H1 (cell line): Measurements from ENCODE around the gene USF1. TPM values are rescaled to one million over a fixed set of nuclear protein-coding genes. Genes with fewer than 3 reads are reported as not detected.

Experiments
- CTCF ChIA-PET: fragments of 300-600 bp; sonication (Branson Sonifier 250); formaldehyde crosslinking; loops from one replicate; lab custom pipeline; 2021; ENCODE audit not compliant: partially characterized antibody; lab: Charles Lee
- POLR2A ChIA-PET: fragments of 300-600 bp; sonication (Branson Sonifier 250); formaldehyde crosslinking; loops from one replicate; lab custom pipeline; 2021; ENCODE audit warnings: inconsistent platforms; ENCODE audit not compliant: partially characterized antibody; lab: Charles Lee
- DNase-seq, 2 experiments: peaks; one replicate each; pipeline versions ENCODE4 v3.0.0 to v3.0.0-alpha.2; 2010 to 2022; ENCODE audit warnings: low spot score in 2 of 2, low read depth in 1 of 2, mixed read lengths in 1 of 2
- FAIRE-seq: peaks from 2 replicates; lab custom pipeline; 2011; peaks lifted over from hg19 to GRCh38; lab: Jason Lieb, UNC
- H2AFZ ChIP-seq: 2 replicates; pipeline ENCODE4 v1.8.1; 2012; ENCODE audit warnings: low read length, inconsistent platforms
- H2AK5ac ChIP-seq: 2 replicates; pipeline ENCODE4 v1.6.1; 2013; ENCODE audit warnings: low read depth, low read length
- H2BK120ac ChIP-seq: replicated peaks from 2 replicates; pipeline ENCODE3; 2013; ENCODE audit warnings: low read depth, low read length, inconsistent platforms
- H2BK12ac ChIP-seq: 2 replicates; pipeline ENCODE4 v1.6.1; 2013; ENCODE audit warnings: low read depth, low read length
- H2BK15ac ChIP-seq: 2 replicates; pipeline ENCODE4 v1.6.1; 2013; ENCODE audit warnings: low read length
- H2BK20ac ChIP-seq: 2 replicates; pipeline ENCODE4 v1.6.1; 2013; ENCODE audit warnings: low read length
- H2BK5ac ChIP-seq: 2 replicates; pipeline ENCODE4 v1.6.1; 2013; ENCODE audit warnings: low read depth, low read length
- H3K14ac ChIP-seq: 2 replicates; pipeline ENCODE4 v1.6.1; 2013; ENCODE audit warnings: inconsistent platforms; ENCODE audit not compliant: insufficient read length
- H3K18ac ChIP-seq: 2 replicates; pipeline ENCODE4 v1.6.1; 2013; ENCODE audit warnings: low read length; ENCODE audit errors: extremely low read depth
- H3K23ac ChIP-seq: 2 replicates; pipeline ENCODE4 v1.6.1; 2013; ENCODE audit warnings: inconsistent platforms; ENCODE audit not compliant: insufficient read length
- H3K23me2 ChIP-seq: 2 replicates; pipeline ENCODE4 v1.6.1; 2013; ENCODE audit warnings: low read depth, low read length
- H3K27ac ChIP-seq: 2 replicates; pipeline ENCODE4 v1.6.1; 2011; ENCODE audit warnings: low read depth, low read length, inconsistent platforms
- H3K27me3 ChIP-seq, 4 experiments: replicated peaks in 1 of 4; 1 replicate in 1 of 4; 2 replicates in 3 of 4; pipeline versions ENCODE4 v1.6.1 to v1.8.1; 2011 to 2013; ENCODE audit warnings: low read length in 3 of 4, mild to moderate bottlenecking in 3 of 4, inconsistent platforms in 2 of 4, mixed read lengths in 2 of 4, moderate library complexity in 1 of 4; ENCODE audit not compliant: control insufficient read depth in 3 of 4, insufficient read depth in 3 of 4; ENCODE audit errors: extremely low read depth in 1 of 4
- H3K36me3 ChIP-seq, 4 experiments: 2 replicates each; pipeline versions ENCODE4 v1.6.1 to v1.8.1; 2011 to 2013; ENCODE audit warnings: mild to moderate bottlenecking in 4 of 4, low read length in 3 of 4, moderate library complexity in 2 of 4, control low read depth in 1 of 4, inconsistent platforms in 1 of 4; ENCODE audit not compliant: insufficient read depth in 4 of 4, control insufficient read depth in 2 of 4
- H3K4ac ChIP-seq: replicated peaks from 2 replicates; pipeline ENCODE3; 2013; ENCODE audit warnings: low read length, low read depth, mixed read lengths, inconsistent platforms; ENCODE audit not compliant: insufficient read length
- H3K4me1 ChIP-seq, 4 experiments: replicated peaks in 1 of 4; 1 replicate in 1 of 4; 2 replicates in 3 of 4; pipeline versions ENCODE4 v1.6.1 to v1.8.1; 2011 to 2013; ENCODE audit warnings: low read length in 3 of 4, inconsistent platforms in 2 of 4, mixed read lengths in 1 of 4; ENCODE audit not compliant: insufficient read depth in 4 of 4, control insufficient read depth in 3 of 4
- H3K4me2 ChIP-seq, 2 experiments: 2 replicates each; pipeline versions ENCODE4 v1.6.1 to v1.8.1; 2011 to 2013; ENCODE audit warnings: low read depth in 2 of 2, low read length in 2 of 2, control low read depth in 1 of 2, inconsistent platforms in 1 of 2, mild to moderate bottlenecking in 1 of 2; ENCODE audit not compliant: insufficient read depth in 1 of 2
- H3K4me3 ChIP-seq, 4 experiments: fragments of 200-600, 300-600 bp in 1 of 4; sonication (generic), shearing (Covaris generic), sonication (Bioruptor Twin) in 1 of 4; 2 replicates each; pipeline versions ENCODE4 v1.5.1 to v1.8.1; 2011 to 2016; ENCODE audit warnings: low read length in 4 of 4, low read depth in 3 of 4, control low read depth in 2 of 4, inconsistent platforms in 2 of 4, mild to moderate bottlenecking in 2 of 4, mixed read lengths in 1 of 4, moderate library complexity in 1 of 4; ENCODE audit not compliant: insufficient read depth in 2 of 4; ENCODE audit errors: extremely low read depth in 1 of 4
- H3K56ac ChIP-seq: replicated peaks from 2 replicates; pipeline ENCODE3; 2013; ENCODE audit warnings: low read depth, mild to moderate bottlenecking, mixed read lengths, low read length, inconsistent platforms; ENCODE audit not compliant: insufficient read length
- H3K79me1 ChIP-seq: 2 replicates; pipeline ENCODE4 v1.6.1; 2013; ENCODE audit warnings: low read depth, low read length, control low read depth
- H3K79me2 ChIP-seq, 2 experiments: 2 replicates each; pipeline versions ENCODE4 v1.6.1 to v1.8.1; 2012 to 2013; ENCODE audit warnings: low read length in 2 of 2, mild to moderate bottlenecking in 2 of 2, inconsistent platforms in 1 of 2; ENCODE audit not compliant: insufficient read depth in 2 of 2, control insufficient read depth in 1 of 2
- H3K9ac ChIP-seq, 4 experiments: replicated peaks in 1 of 4; 1 replicate in 1 of 4; 2 replicates in 3 of 4; pipeline versions ENCODE4 v1.6.1 to v1.8.1; 2011 to 2013; ENCODE audit warnings: low read depth in 3 of 4, low read length in 3 of 4, control low read depth in 2 of 4, mild to moderate bottlenecking in 2 of 4, moderate library complexity in 2 of 4, inconsistent platforms in 1 of 4; ENCODE audit errors: extremely low read depth in 1 of 4
- H3K9me3 ChIP-seq, 2 experiments: 2 replicates each; pipeline versions ENCODE4 v1.6.1 to v1.8.1; 2012 to 2013; ENCODE audit warnings: mild to moderate bottlenecking in 2 of 2, moderate library complexity in 2 of 2, control low read depth in 1 of 2, inconsistent platforms in 1 of 2, low read depth in 1 of 2, low read length in 1 of 2, mixed read lengths in 1 of 2; ENCODE audit not compliant: insufficient read depth in 2 of 2
- H4K20me1 ChIP-seq, 2 experiments: replicated peaks in 1 of 2; 2 replicates each; pipeline versions ENCODE3 to v1.8.1; 2011 to 2013; ENCODE audit warnings: inconsistent platforms in 2 of 2, low read length in 2 of 2, mild to moderate bottlenecking in 1 of 2; ENCODE audit not compliant: insufficient read depth in 2 of 2, control insufficient read depth in 1 of 2
- H4K5ac ChIP-seq: 2 replicates; pipeline ENCODE4 v1.6.1; 2013; ENCODE audit warnings: low read length, low read depth, mixed read lengths, inconsistent platforms; ENCODE audit not compliant: insufficient read length
- H4K8ac ChIP-seq: 2 replicates; pipeline ENCODE4 v1.8.0; 2013; ENCODE audit warnings: mild to moderate bottlenecking, moderate library complexity, low read length, inconsistent platforms; ENCODE audit not compliant: insufficient read depth; ENCODE audit errors: extremely low read depth
- H4K91ac ChIP-seq: replicated peaks from 2 replicates; pipeline ENCODE3; 2013; ENCODE audit warnings: low read length, mixed read lengths, inconsistent platforms; ENCODE audit not compliant: insufficient read length
- HDAC6 ChIP-seq: IDR thresholded peaks from one replicate; pipeline ENCODE4 v1.7.1; 2012; ENCODE audit warnings: low read depth, mild to moderate bottlenecking, inconsistent platforms, low read length, moderate library complexity
- KDM5A ChIP-seq: fragments of 200-600 bp; IDR thresholded peaks from 2 replicates; pipeline ENCODE4 v1.7.1; 2012; ENCODE audit warnings: mild to moderate bottlenecking, low read length, inconsistent platforms, mixed read lengths
- NANOG ChIP-seq: IDR thresholded peaks from 2 replicates; pipeline ENCODE4 v1.6.1; 2011; ENCODE audit warnings: low read length, low read depth, mild to moderate bottlenecking, inconsistent platforms; ENCODE audit not compliant: insufficient read depth, poor library complexity, severe bottlenecking
- SIN3A ChIP-seq, 2 experiments: IDR thresholded peaks in 1 of 2; conservative IDR thresholded peaks in 1 of 2; 2 replicates each; pipeline ENCODE4 v1.6.1; 2011 to 2012; ENCODE audit warnings: low read length in 2 of 2, improper control_type of control experiment in 1 of 2, low read depth in 1 of 2, mild to moderate bottlenecking in 1 of 2
- SIX5 ChIP-seq: IDR thresholded peaks from 2 replicates; pipeline ENCODE4 v1.6.1; 2011; ENCODE audit warnings: mild to moderate bottlenecking, low read depth, low read length
- SUZ12 ChIP-seq: fragments of 200-600 bp; sonication (generic); IDR thresholded peaks from 2 replicates; pipeline ENCODE4 v1.6.1; 2012; ENCODE audit warnings: mild to moderate bottlenecking, inconsistent platforms, low read length, moderate library complexity, mixed read lengths
- YY1 ChIP-seq: IDR thresholded peaks from 2 replicates; pipeline ENCODE4 v1.6.1; 2011; ENCODE audit warnings: low read depth, mild to moderate bottlenecking, low read length
- WGBS, 2 experiments: shearing (Covaris generic) in 1 of 2; methylation state at CpG; one replicate each; pipeline versions ENCODE4 v1.1.6 to v1.1.7; 2013 to 2015; ENCODE audit warnings: low lambda C conversion rate in 2 of 2, mixed read lengths in 2 of 2, inconsistent platforms in 1 of 2, low coverage in 1 of 2, missing lambda C conversion rate in 1 of 2; ENCODE audit not compliant: insufficient replicate concordance in 2 of 2, insufficient coverage in 1 of 2, insufficient read length in 1 of 2; ENCODE audit errors: extremely low coverage in 1 of 2, missing lambda C conversion rate in 1 of 2; 5-methylcytosine and 5-hydroxymethylcytosine counted together
- polyA plus RNA-seq, 7 experiments: library from polyadenylated mRNA; depleted of rRNA in 3 of 7; stranded (reverse) in 5 of 7; unstranded in 2 of 7; fragments of >200 nt in 5 of 7; fragments of 200-250 nt in 2 of 7; gene quantifications; 1 replicate in 5 of 7; 2 replicates in 1 of 7; 4 replicates in 1 of 7; pipeline versions ENCODE4 v1.2.1 to v1.2.3, GENCODE V29; 2011 to 2013; ENCODE audit warnings: missing spikeins in 2 of 7, mixed read lengths in 2 of 7
- total RNA-seq: library from RNA; stranded (reverse); fragmentation: NEBNext Ultra II Directional; extraction: Animal tissue kit (Norgen Biotek cat#: 25700); gene quantifications from 2 replicates; pipeline ENCODE4 v1.2.1, GENCODE V29; 2021
- TF ChIP-seq, protein P1 (sequence below), 3 experiments: IDR thresholded peaks; 1 replicate in 2 of 3; 2 replicates in 1 of 3; pipeline versions ENCODE4 v1.5.1 to v1.6.1; 2011; ENCODE audit warnings: low read length in 3 of 3, mild to moderate bottlenecking in 3 of 3, inconsistent platforms in 2 of 3, low read depth in 1 of 3, moderate library complexity in 1 of 3; ENCODE audit not compliant: insufficient read depth in 1 of 3; ENCODE audit errors: control extremely low read depth in 1 of 3

Gene USF1
- total and polyA plus RNA-seq, 2 of the 8 experiments (the other 6 are each of a cell fraction or from before 2014, with no cell fraction given), result 45.7 to 68.9 TPM

DNA sequence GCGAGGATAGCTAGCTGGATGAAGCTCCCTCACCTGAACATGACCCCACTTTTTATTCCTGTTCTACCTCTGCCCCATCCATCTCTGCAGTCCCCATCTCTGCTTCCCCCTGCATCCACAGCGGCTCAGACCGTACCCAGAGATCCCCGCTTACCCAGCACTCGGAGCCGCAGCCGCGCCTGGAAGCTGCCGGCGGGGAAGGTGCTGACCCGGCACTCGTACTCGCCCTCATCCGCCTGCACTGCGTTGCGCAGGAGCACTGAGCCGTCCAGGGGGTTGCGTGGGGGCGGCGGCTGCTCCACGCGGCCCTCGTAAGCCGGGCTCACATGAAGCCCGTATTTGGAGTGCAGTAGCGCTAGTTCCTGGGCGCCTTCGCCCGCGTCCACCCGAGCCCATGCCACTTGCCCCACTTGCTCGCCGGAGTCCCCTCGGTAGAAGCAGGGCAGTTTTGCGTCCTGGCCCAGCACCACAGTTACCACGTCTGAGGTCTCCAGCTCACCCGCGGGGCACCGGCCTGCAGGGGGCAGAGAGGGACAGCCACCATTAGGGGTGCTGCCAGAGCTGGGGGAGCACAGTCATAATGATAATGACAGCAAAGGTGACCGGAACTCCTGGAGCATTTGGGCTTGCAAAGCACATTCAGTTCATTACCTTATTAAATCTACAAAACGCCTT, 33.8 kb upstream of the USF1 start:
- Histone ChIP-seq H3K4me3 (no peak overlapping the region), H3K4me1 (peaks cover 0 to 3% (median 0%) of the 10 kb centered on the region in 4 experiments; a peak in 3 of 7 replicates), H2BK5ac (no peak overlapping the region; the same call in 1 of the 2 replicates), H3K4me2 (no peak overlapping the region), H3K23me2 (no peaks in the 10 kb centered on the region), H3K79me2 (no peaks in the 10 kb centered on the region), H2BK15ac (0 out of 2 replicates have a peak overlapping the region, but pooled peaks have one; percentile 47), H4K20me1 (no peaks in the 10 kb centered on the region), H2AFZ (no peak overlapping the region), H3K27ac (no peak overlapping the region), H3K56ac (no peak overlapping the region), H3K9me3 (no peaks in the 10 kb centered on the region), H2AK5ac (no peak overlapping the region), H3K14ac (no peak overlapping the region), H3K36me3 (no peaks in the 10 kb centered on the region), H3K9ac (no peak overlapping the region), H3K23ac (no peak overlapping the region), H2BK120ac (no peak overlapping the region), H3K18ac (no peak overlapping the region), H3K27me3 (no peaks in the 10 kb centered on the region), H3K4ac (peak overlapping the region; percentile 14), H3K79me1 (no peaks in the 10 kb centered on the region), H2BK20ac (no peak overlapping the region), H4K5ac (no peak overlapping the region), H4K8ac (peak overlapping the region; percentile 88; the same call in 1 of the 2 replicates), H4K91ac (no peak overlapping the region), H2BK12ac (no peak overlapping the region)
- 91% methylated on average over 40 of the region's 41 CpGs; no CpG with 5 or more reads in 1 of the 2 experiments for WGBS, 2 experiments
- TF ChIP-seq SUZ12, result no peak
- TF ChIP-seq YY1, result no peak
- TF ChIP-seq SIX5, result no peak
- TF ChIP-seq, protein P1, sequence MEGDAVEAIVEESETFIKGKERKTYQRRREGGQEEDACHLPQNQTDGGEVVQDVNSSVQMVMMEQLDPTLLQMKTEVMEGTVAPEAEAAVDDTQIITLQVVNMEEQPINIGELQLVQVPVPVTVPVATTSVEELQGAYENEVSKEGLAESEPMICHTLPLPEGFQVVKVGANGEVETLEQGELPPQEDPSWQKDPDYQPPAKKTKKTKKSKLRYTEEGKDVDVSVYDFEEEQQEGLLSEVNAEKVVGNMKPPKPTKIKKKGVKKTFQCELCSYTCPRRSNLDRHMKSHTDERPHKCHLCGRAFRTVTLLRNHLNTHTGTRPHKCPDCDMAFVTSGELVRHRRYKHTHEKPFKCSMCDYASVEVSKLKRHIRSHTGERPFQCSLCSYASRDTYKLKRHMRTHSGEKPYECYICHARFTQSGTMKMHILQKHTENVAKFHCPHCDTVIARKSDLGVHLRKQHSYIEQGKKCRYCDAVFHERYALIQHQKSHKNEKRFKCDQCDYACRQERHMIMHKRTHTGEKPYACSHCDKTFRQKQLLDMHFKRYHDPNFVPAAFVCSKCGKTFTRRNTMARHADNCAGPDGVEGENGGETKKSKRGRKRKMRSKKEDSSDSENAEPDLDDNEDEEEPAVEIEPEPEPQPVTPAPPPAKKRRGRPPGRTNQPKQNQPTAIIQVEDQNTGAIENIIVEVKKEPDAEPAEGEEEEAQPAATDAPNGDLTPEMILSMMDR (IDR thresholded peaks at IDR 0.05; ENCODE audit: control extremely low read depth in 1 of 3, insufficient read depth in 1 of 3, low read depth in 1 of 3, low read length in 3 of 3), result peak in 2 of 3 experiments; percentile 23 to 33; a peak in 2 of 4 replicates
- no peak for TF ChIP-seq SIN3A (conservative IDR thresholded peaks at IDR 0.05 in 1 of 2, IDR thresholded peaks at IDR 0.05 in 1 of 2; ENCODE audit: low read depth in 1 of 2, low read length in 2 of 2)
- TF ChIP-seq HDAC6, result no peak
- TF ChIP-seq KDM5A, result no peak
- no peak for TF ChIP-seq NANOG
- FAIRE-seq, result no peak
- CTCF ChIA-PET, result interaction anchor here (0.6 to 17.8 kb wide), 7 partner anchors 7 to 136 kb away, joined by 3 to 282 read pairs (median 4); partner anchors contain the start of genes ARHGAP30 and KLHDC9
- DNase-seq, result no peak
- POLR2A ChIA-PET, result interaction anchor here (1.4 kb wide), 1 partner anchor 38 kb away, joined by 3 read pairs; no protein-coding TSS in a partner anchor
